ENCODE measurements around the gene GGCX.
A peak's percentile ranks its signal among the peaks of the same experiment; 100 is the strongest.
"Not testable (repeated sequence)": the region's sequence is repeated elsewhere in the genome, so short reads cannot be mapped to it uniquely, and the experiment has no call there.

GGCX gene

GRCh38 chr2:85575739-85576138 is 14.4 kb upstream of the GGCX start:
- no peak for DNase-seq (ENCODE audit: low read depth)

- DNase-seq (ENCODE audit: low read depth): no peak
Observed at GRCh38 chr2:85566265-85566664, 5.0 kb upstream of the GGCX start.

GRCh38 chr2:85564144-85564563 is 2.9 kb upstream of the GGCX start:
- DNase-seq (ENCODE audit: low read depth): no peak

- DNase-seq (ENCODE audit: low read depth): no peak
Observed at GRCh38 chr2:85560812-85561279, 447 bp downstream of the GGCX start.

GRCh38 chr2:85560403-85560726 is 928 bp downstream of the GGCX start:
- DNase-seq (ENCODE audit: low read depth): not testable (repeated sequence)

GRCh38 chr2:85558160-85558559 is 3.1 kb downstream of the GGCX start:
- no peak for DNase-seq (ENCODE audit: low read depth)

- DNase-seq (ENCODE audit: low read depth): no peak
Observed at GRCh38 chr2:85557130-85557529, 4.2 kb downstream of the GGCX start.

GRCh38 chr2:85554980-85555612 is 6.2 kb downstream of the GGCX start:
- DNase-seq (ENCODE audit: low read depth): no peak

GRCh38 chr2:85553184-85553583 is 8.1 kb downstream of the GGCX start:
- no peak for DNase-seq (ENCODE audit: low read depth)

- peak; percentile 73 for DNase-seq (ENCODE audit: low read depth)
Observed at GRCh38 chr2:85551698-85552678, 9.3 kb downstream of the GGCX start.

GRCh38 chr2:85550486-85550885 is 10.8 kb downstream of the GGCX start:
- DNase-seq (ENCODE audit: low read depth): no peak

- DNase-seq (ENCODE audit: low read depth): peak; percentile 94
Observed at GRCh38 chr2:85549826-85550225, 11.5 kb downstream of the GGCX start.

- DNase-seq (ENCODE audit: low read depth): no peak
Observed at GRCh38 chr2:85549095-85549494, 12.2 kb downstream of the GGCX start.

- no peak for DNase-seq (ENCODE audit: low read depth)
Observed at GRCh38 chr2:85548608-85548900, 12.7 kb downstream of the GGCX start.

- DNase-seq (ENCODE audit: low read depth): peak; percentile 19
Observed at GRCh38 chr2:85547859-85548607, 13.3 kb downstream of the GGCX start.

GRCh38 chr2:85547089-85547858 is 14.0 kb downstream of the GGCX start:
- peak; percentile 19 for DNase-seq (ENCODE audit: low read depth)

- DNase-seq (ENCODE audit: low read depth): no peak
Observed at GRCh38 chr2:85545780-85546240, 15.5 kb downstream of the GGCX start.

GRCh38 chr2:85544915-85545779 is 16.1 kb downstream of the GGCX start:
- DNase-seq (ENCODE audit: low read depth): not testable (repeated sequence)

- not testable (repeated sequence) for DNase-seq (ENCODE audit: low read depth)
Observed at GRCh38 chr2:85544254-85544691, 17.0 kb downstream of the GGCX start.

GRCh38 chr2:85542777-85543176 is 18.5 kb downstream of the GGCX start:
- no peak for DNase-seq (ENCODE audit: low read depth)

Measured in EH (cell line).